NCI-H2107 (cell line): Measurements from ENCODE around the gene IL15.

Source experiments
- DNase-seq: peaks from one replicate; lab custom pipeline; 2025; lab: John Stamatoyannopoulos, UW

IL15 gene

GRCh38 chr4:141782205-141782604 is 145.8 kb downstream of the IL15 start:
- no peak for DNase-seq
